ENCODE measurements around the gene CITED1. TPM values are rescaled to one million over a fixed set of nuclear protein-coding genes. Genes with fewer than 3 reads are reported as not detected.
"Not testable (repeated sequence)": the region's sequence is repeated elsewhere in the genome, so short reads cannot be mapped to it uniquely, and the experiment has no call there.

CITED1 gene
- total RNA-seq, 1 experiment from 2014 or later = not detected

- no peak overlapping the region for H3K27ac Mint-ChIP-seq (ENCODE audit: unreplicated experiment)
- no peaks in the 10 kb centered on the region for H3K27me3 Mint-ChIP-seq (ENCODE audit: unreplicated experiment)
- no peaks in the 10 kb centered on the region for H3K4me1 Mint-ChIP-seq (ENCODE audit: low read depth, unreplicated experiment)
- H3K4me3 Mint-ChIP-seq (ENCODE audit: low read depth, unreplicated experiment) = no peak overlapping the region
- no peak for DNase-seq
- no peak for TF ChIP-seq CTCF (IDR thresholded peaks at IDR 0.05; ENCODE audit: unreplicated experiment)
- H3K9me3 Mint-ChIP-seq (ENCODE audit: low read depth, unreplicated experiment) = no peaks in the 10 kb centered on the region
- no peaks in the 10 kb centered on the region for H3K36me3 Mint-ChIP-seq (ENCODE audit: insufficient read depth, unreplicated experiment)
- CTCF ChIA-PET = no interaction called here
- intact Hi-C loops (cut with micrococcal nuclease; ENCODE audit: unreplicated experiment) = no loop called here
- BruUV-seq (replicated peaks) = no TSS peak
These were observed 34.3 kb upstream of the CITED1 start for GRCh38 chrX:72340041-72340440.

- Mint-ChIP-seq H3K27ac (ENCODE audit: unreplicated experiment) (no peak overlapping the region), H3K9me3 (ENCODE audit: low read depth, unreplicated experiment) (no peaks in the 10 kb centered on the region), H3K4me1 (ENCODE audit: low read depth, unreplicated experiment) (no peaks in the 10 kb centered on the region), H3K4me3 (ENCODE audit: low read depth, unreplicated experiment) (no peak overlapping the region), H3K36me3 (ENCODE audit: insufficient read depth, unreplicated experiment) (no peaks in the 10 kb centered on the region), H3K27me3 (ENCODE audit: unreplicated experiment) (no peaks in the 10 kb centered on the region)
- BruUV-seq (replicated peaks) = no TSS peak
- no peak for DNase-seq
- CTCF ChIA-PET = interaction anchor here (1.0 kb wide), 1 partner anchor 12 kb away, joined by 4 read pairs; no protein-coding TSS in a partner anchor
- no peak for TF ChIP-seq CTCF (IDR thresholded peaks at IDR 0.05; ENCODE audit: unreplicated experiment)
- intact Hi-C loops (cut with micrococcal nuclease; ENCODE audit: unreplicated experiment) = no loop called here
These were observed 24.4 kb upstream of the CITED1 start for GRCh38 chrX:72330131-72330530.

GRCh38 chrX:72326605-72327300, 21.0 kb upstream of the CITED1 start:
- Mint-ChIP-seq H3K9me3 (ENCODE audit: low read depth, unreplicated experiment) (no peaks in the 10 kb centered on the region), H3K27me3 (ENCODE audit: unreplicated experiment) (no peaks in the 10 kb centered on the region), H3K36me3 (ENCODE audit: insufficient read depth, unreplicated experiment) (no peaks in the 10 kb centered on the region), H3K27ac (ENCODE audit: unreplicated experiment) (no peak overlapping the region), H3K4me3 (ENCODE audit: low read depth, unreplicated experiment) (no peak overlapping the region), H3K4me1 (ENCODE audit: low read depth, unreplicated experiment) (no peaks in the 10 kb centered on the region)
- no peak for DNase-seq
- no TSS peak for BruUV-seq (replicated peaks)
- intact Hi-C loops (cut with micrococcal nuclease; ENCODE audit: unreplicated experiment) = no loop called here
- no peak for TF ChIP-seq CTCF (IDR thresholded peaks at IDR 0.05; ENCODE audit: unreplicated experiment)
- CTCF ChIA-PET = no interaction called here

GRCh38 chrX:72319651-72320050, 13.9 kb upstream of the CITED1 start:
- H3K27me3 Mint-ChIP-seq (ENCODE audit: unreplicated experiment) = peaks cover 15% of the 10 kb centered on the region
- not testable (repeated sequence) for H3K9me3 Mint-ChIP-seq (ENCODE audit: low read depth, unreplicated experiment)

GRCh38 chrX:72317139-72317538, 11.4 kb upstream of the CITED1 start:
- no TSS peak for BruUV-seq (replicated peaks)
- H3K27ac Mint-ChIP-seq (ENCODE audit: unreplicated experiment) = no peak overlapping the region
- intact Hi-C loops (cut with micrococcal nuclease; ENCODE audit: unreplicated experiment) = no loop called here
- H3K27me3 Mint-ChIP-seq (ENCODE audit: unreplicated experiment) = peaks cover 15% of the 10 kb centered on the region
- H3K4me1 Mint-ChIP-seq (ENCODE audit: low read depth, unreplicated experiment) = no peaks in the 10 kb centered on the region
- H3K36me3 Mint-ChIP-seq (ENCODE audit: insufficient read depth, unreplicated experiment) = no peaks in the 10 kb centered on the region
- H3K4me3 Mint-ChIP-seq (ENCODE audit: low read depth, unreplicated experiment) = no peak overlapping the region
- CTCF ChIA-PET = no interaction called here
- no peak for TF ChIP-seq CTCF (IDR thresholded peaks at IDR 0.05; ENCODE audit: unreplicated experiment)
- H3K9me3 Mint-ChIP-seq (ENCODE audit: low read depth, unreplicated experiment) = no peaks in the 10 kb centered on the region
- no peak for DNase-seq

More at GRCh38 chrX:72319651-72320050, 13.9 kb upstream of the CITED1 start:
- H3K4me3 Mint-ChIP-seq (ENCODE audit: low read depth, unreplicated experiment); CTCF ChIA-PET; H3K4me1 Mint-ChIP-seq (ENCODE audit: low read depth, unreplicated experiment); intact Hi-C loops (cut with micrococcal nuclease; ENCODE audit: unreplicated experiment); H3K36me3 Mint-ChIP-seq (ENCODE audit: insufficient read depth, unreplicated experiment); DNase-seq; H3K27ac Mint-ChIP-seq (ENCODE audit: unreplicated experiment); BruUV-seq (replicated peaks): not testable (repeated sequence)

Measured in Calu3 (cell line).